Stimulated activated CD4-positive, alpha-beta T cell treated with anti-CD3 and anti-CD28 coated beads, TNF-alpha, amount 100 ng/mL, for 48 hours (primary cell): Measurements from ENCODE around the gene BATF2.
"Not testable (repeated sequence)": the region's sequence is repeated elsewhere in the genome, so short reads cannot be mapped to it uniquely, and the experiment has no call there.

Source experiments
- DNase-seq, 3 donors: peaks; one replicate each; pipeline ENCODE4 v3.0.0-alpha.2; 2020; ENCODE audit warnings: low read depth in 3 of 3

BATF2 gene

GRCh38 chr11:65013888-65014725 lies 17.3 kb upstream of the BATF2 start, which contains the start of gene ARL2:
Gene ARL2, plus strand, starts transcription at chr11:65014160. Its CDS starts 48 bp downstream, at chr11:65014208.
- peak; percentile 67 to 79 (median 74) for DNase-seq

GRCh38 chr11:65013130-65013887 lies 16.5 kb upstream of the BATF2 start:
- peak; percentile 86 to 89 (median 88) for DNase-seq

DNA sequence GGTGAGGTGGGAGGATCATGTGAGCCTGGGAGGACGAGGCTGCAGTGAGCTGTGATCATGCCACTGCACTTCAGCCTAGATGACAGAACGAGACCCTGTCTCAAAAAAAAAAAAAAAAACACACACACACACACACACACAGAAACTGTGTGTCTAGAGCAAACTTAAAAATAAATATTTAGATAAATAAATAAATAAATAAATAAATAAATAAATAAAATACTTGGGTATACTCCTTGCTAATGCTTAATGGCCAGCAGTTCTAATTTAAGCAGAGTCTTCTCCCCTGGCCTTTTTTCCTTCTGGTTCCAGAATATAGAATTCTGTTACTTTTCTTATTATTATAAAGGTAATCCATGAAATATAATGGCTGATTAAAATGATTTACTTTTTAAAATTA lies 12.1 kb upstream of the BATF2 start:
- no peak for DNase-seq

DNA sequence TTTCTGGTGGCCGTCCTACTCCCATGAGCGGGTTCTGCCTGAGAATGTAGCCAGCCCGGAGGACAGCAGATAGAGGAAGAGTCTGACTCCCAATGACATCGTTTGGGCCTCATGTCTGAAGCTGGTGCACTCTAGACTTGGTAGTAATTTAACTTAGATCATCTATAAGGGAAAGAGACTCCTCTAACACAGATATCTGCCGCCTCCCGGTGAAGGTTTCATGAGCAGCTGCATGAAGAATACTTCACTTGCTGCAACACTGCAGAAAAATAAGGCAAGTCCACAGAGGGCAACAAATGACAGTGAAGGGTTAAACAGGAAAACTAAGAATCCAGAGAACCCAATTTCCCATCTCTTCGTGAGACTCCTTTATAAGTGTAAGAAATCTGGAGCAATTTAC lies 11.2 kb upstream of the BATF2 start:
- no peak for DNase-seq

- DNase-seq = not testable (repeated sequence)
Observed at GRCh38 chr11:65003968-65004367, 7.2 kb upstream of the BATF2 start.

DNA sequence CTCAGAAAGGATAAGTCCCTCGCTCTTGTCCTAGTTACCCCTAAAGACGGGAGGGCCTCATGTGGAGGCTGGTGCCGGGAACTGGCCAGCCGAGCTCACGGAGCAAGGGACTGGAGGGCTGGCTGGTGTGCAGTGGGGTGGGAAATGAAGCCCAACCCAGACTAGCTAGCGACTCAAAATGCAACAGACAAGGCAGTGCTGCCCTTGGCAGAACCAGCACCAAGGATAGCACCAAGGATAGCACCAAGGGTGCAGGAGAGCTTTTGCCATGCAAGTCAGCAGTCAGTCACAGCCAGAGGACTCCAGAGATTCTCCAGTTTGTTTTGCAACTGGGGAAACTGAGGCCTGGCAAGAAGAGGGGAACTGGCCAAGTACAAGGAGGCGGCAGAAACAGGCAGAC lies 6.5 kb upstream of the BATF2 start:
- no peak for DNase-seq

DNA sequence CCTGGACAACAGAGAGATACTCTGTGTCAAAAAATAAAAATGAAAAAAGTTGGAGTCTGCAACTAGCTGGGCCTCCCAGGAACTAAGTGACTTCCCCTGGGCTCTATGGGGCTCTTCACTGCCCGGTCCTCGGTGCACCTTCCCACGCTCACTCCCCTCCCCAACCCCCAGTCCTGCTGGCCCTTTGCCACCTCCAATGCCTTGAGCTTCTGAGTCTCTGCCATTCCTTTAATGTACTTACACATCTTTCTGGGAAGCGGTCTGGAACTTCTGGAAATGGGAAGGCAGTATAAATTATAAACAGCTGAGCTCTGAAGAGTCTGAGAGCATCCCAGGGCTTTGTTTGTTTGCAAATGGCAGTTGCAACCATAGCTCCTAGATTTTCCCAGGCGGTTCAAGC lies 5.9 kb upstream of the BATF2 start:
- no peak for DNase-seq

DNA sequence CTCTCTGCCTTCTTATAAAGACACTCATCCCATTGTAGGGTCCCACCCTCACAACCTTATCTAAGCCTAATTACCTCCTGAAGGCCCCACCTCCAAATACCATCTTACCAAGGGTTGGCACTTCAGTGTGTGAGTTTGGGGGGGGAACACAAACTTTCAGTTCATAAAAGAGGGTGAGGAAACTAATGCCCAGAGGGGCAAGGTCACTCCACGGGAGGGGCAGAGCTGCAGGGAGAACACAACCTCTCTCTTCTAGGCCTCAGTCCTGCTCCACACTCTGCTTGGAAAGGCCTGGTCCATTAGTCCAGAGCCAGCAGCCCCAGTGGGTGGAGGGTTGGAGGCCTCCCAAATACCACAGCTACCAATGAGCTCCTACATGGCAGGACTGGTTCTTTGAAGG lies 2.7 kb upstream of the BATF2 start:
- DNase-seq = no peak

DNA sequence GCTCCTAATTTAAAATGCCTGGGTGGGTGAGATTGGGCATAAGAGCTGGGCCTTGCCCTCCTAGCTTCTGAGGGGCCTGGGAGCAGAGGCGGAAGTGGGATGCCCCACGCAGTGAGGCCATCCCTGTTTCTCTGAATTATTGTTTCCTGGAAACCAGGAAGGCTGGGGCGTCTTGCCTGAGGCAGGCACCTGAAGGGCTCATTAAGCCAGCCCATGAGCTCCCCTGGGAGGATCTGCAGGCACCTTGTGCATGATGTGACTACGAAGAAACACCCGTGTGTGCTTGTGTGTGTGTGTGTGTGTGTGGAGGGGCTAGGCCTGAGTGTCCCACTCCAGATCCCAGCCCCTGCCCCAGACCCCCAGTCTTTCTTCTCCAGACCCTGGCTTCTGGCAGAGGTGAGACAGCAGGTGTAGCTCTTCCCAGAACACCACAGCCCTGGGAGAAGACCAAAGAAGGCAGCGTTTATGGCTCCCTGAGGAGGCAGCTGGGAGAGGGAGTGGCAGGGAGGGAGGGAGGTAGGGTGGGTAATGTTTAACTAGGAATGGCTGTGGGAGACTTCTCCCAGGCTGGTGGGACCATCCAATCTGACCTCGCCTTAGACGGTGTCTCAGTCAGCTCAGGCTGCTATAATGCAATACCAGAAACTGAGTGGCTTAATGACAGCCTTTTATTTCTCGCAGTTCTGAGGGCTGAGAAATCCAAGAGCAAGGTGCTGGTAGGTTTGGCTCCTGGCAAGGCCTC lies 2.1 kb upstream of the BATF2 start:
- no peak for DNase-seq

DNA sequence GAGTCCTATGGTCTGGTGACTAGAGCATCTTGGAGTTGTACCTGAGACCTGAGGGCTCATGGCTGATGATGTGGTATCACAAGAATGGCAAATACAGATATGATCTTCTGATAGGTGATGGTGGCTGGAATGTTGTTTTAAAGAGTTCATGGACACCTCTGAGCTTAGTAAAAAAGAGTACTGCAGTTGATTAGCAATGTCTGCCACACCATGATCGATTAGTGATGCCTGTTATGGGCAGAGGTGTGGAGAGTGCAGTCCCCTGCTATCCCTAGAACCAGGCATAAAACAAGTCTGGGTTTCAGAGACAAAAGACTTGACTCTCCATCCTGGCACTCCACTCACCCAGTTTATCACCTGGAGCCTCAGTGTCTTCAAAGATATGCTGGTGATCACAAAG lies 1.4 kb upstream of the BATF2 start:
- no peak for DNase-seq

- DNase-seq = no peak
Observed at GRCh38 chr11:64996327-64996709, 453 bp downstream of the BATF2 start.

DNA sequence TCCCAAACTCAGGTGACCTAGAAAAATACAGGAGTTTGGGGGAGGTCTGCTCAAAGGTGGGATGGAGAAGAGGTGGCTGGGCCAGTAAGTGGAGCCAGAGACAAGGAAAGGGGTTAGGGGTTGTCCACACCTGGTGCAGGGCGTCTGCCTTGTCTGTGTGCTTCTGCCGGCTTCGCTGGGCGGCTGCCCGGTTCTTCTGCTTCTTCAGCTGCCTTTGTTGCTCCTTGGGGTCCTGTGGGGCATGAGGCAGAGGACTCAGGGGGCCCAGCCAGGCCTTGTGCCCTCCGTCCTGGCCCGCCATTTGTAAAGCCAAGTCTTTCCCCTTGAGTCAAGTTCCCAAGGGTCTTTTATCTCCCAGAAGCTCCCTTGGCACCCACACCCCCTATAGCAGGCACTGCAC lies 2.5 kb downstream of the BATF2 start:
- DNase-seq = no peak

GRCh38 chr11:64990222-64990923 lies 6.4 kb downstream of the BATF2 start:
- DNase-seq = no peak

DNA sequence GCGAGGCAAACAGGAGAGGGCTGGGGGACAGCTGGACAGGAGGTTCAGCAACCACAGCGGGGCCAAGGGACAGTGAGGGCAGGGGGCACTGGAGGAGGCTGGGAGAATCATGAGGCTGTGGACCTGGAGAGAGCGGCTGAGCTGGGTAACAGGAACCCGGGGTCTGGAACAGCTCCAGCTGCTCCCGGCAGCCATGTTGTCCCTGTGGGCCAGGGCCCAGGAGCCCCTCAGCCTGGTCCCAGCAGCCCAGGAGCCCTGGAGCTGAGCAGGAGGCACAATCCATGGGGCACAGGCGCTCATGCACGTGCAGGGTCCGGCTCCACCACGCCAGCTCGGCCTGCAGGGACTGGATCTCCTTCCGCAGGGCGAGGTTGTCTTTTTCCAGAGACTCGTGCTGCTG lies 7.4 kb downstream of the BATF2 start:
- DNase-seq = no peak

GRCh38 chr11:64987998-64988854 lies 8.5 kb downstream of the BATF2 start:
- DNase-seq = no peak

- DNase-seq = not testable (repeated sequence)
Observed at GRCh38 chr11:64983339-64983738, 13.4 kb downstream of the BATF2 start.

DNA sequence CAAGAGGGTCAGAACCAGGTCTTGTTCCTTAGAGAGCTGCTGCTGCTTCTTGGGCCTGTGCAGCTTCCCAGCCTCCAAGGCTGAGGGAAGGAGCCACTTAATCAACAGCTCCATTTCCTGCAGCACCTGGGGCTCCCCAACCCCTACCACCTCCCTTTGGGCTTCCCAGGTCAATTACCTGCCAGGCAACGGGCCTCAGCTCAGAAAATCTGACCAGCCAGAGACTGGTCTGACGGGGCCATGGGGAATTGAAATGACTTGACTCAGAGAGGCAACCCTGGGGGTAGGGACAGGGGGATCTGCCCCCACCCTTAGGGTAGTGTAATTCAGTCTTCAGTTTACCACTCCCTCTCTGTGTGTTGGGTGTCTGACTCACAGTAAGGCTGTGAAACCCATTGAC lies 20.1 kb downstream of the BATF2 start:
- no peak for DNase-seq

GRCh38 chr11:64974124-64974523 lies 22.6 kb downstream of the BATF2 start:
- no peak for DNase-seq

- peak; percentile 87 to 89 (median 88) for DNase-seq
Observed at GRCh38 chr11:64971421-64972233, 25.1 kb downstream of the BATF2 start, which contains the start of gene MAJIN. Gene MAJIN, minus strand, starts transcription at chr11:64972108. Its CDS starts 12,703 bp downstream, at chr11:64959405.

DNA sequence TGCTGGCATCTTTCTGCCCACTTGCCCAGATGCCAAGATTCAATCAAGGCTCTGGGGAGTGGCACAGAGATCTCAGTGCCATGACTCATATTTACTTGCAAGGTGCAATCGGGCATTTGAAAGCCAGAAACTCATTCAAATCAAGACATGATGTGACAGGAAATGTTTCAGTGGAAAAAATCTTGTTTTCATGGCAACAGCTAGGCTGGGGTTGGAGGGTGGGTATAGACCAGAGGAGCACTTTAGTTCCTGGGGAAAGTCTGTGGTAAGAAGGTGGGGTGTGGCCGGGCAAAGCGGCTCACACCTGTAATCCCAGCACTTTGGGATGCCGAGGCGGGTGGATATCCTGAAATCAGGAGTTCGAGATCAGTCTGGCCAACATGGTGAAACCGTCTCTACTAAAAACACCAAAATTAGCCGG lies 26.0 kb downstream of the BATF2 start:
- peak in 2 of 3 donors; percentile 16 to 43 for DNase-seq
